HEK293T (cell line): ENCODE data around the gene NRIP1.
"Not testable (repeated sequence)": the region's sequence is repeated elsewhere in the genome, so short reads cannot be mapped to it uniquely, and the experiment has no call there.

Experiments used
- CTCF ChIA-PET: fragments of 350-600 bp; formaldehyde crosslinking; extraction: SDS; loops from one replicate; lab custom pipeline; 2021; ENCODE audit warnings: antibody characterized with exemption, inconsistent platforms; lab: Yijun Ruan, JAX
- POLR2A ChIA-PET: fragments of 350-600 bp; formaldehyde crosslinking; extraction: SDS; loops from one replicate; lab custom pipeline; 2020; ENCODE audit warnings: antibody characterized with exemption, inconsistent platforms; lab: Yijun Ruan, JAX
- DNase-seq: peaks from one replicate; pipeline ENCODE4 v3.0.0; 2012; ENCODE audit warnings: mixed read lengths; ENCODE audit errors: extremely low spot score
- ARNT ChIP-seq: fragments of 450-650 bp; IDR thresholded peaks from 2 replicates; pipeline ENCODE4 v1.6.1; 2017; ENCODE audit warnings: mild to moderate bottlenecking
- BHLHE40 ChIP-seq: fragments of 450-650 bp; IDR thresholded peaks from 2 replicates; pipeline ENCODE4 v1.6.1; 2016; ENCODE audit warnings: mild to moderate bottlenecking, moderate library complexity, borderline replicate concordance
- CTBP1 ChIP-seq: fragments of 450-650 bp; IDR thresholded peaks from 2 replicates; pipeline ENCODE4 v1.6.1; 2016; ENCODE audit warnings: borderline replicate concordance
- ELF4 ChIP-seq: fragments of 450-650 bp; IDR thresholded peaks from 2 replicates; pipeline ENCODE4 v1.6.1; 2017; ENCODE audit warnings: antibody characterized with exemption
- FOXA1 ChIP-seq: fragments of 450-650 bp; IDR thresholded peaks from 2 replicates; pipeline ENCODE4 v1.6.1; 2016; ENCODE audit warnings: mild to moderate bottlenecking
- FOXK2 ChIP-seq: fragments of 450-650 bp; IDR thresholded peaks from 2 replicates; pipeline ENCODE4 v1.6.1; 2016; ENCODE audit warnings: mild to moderate bottlenecking
- FOXM1 ChIP-seq: fragments of 450-650 bp; IDR thresholded peaks from 2 replicates; pipeline ENCODE4 v1.6.1; 2017; ENCODE audit warnings: mild to moderate bottlenecking, borderline replicate concordance
- HDGF ChIP-seq: fragments of 450-650 bp; IDR thresholded peaks from 2 replicates; pipeline ENCODE4 v1.6.1; 2017; ENCODE audit warnings: antibody characterized with exemption, borderline replicate concordance
- L3MBTL2 ChIP-seq: fragments of 450-650 bp; conservative IDR thresholded peaks from 2 replicates; pipeline ENCODE4 v1.6.1; 2016; ENCODE audit warnings: mild to moderate bottlenecking
- LEF1 ChIP-seq: fragments of 450-650 bp; IDR thresholded peaks from 2 replicates; pipeline ENCODE4 v1.6.1; 2017; ENCODE audit warnings: mild to moderate bottlenecking, borderline replicate concordance
- NFRKB ChIP-seq: fragments of 450-650 bp; IDR thresholded peaks from 2 replicates; pipeline ENCODE4 v1.6.1; 2016; ENCODE audit warnings: mild to moderate bottlenecking, moderate library complexity
- SP1 ChIP-seq: fragments of 450-650 bp; IDR thresholded peaks from 2 replicates; pipeline ENCODE4 v1.6.1; 2017
- SUZ12 ChIP-seq: fragments of 450-650 bp; IDR thresholded peaks from 2 replicates; pipeline ENCODE4 v1.6.1; 2016; ENCODE audit warnings: mild to moderate bottlenecking
- TARDBP ChIP-seq: fragments of 450-650 bp; IDR thresholded peaks from 2 replicates; pipeline ENCODE4 v1.6.1; 2016
- ZNF384 ChIP-seq: fragments of 450-650 bp; IDR thresholded peaks from 2 replicates; pipeline ENCODE4 v1.6.1; 2016
- TF ChIP-seq, protein P1 (sequence below): fragments of 450-650 bp; IDR thresholded peaks from 2 replicates; pipeline ENCODE4 v1.6.1; 2016

NRIP1 gene

DNA sequence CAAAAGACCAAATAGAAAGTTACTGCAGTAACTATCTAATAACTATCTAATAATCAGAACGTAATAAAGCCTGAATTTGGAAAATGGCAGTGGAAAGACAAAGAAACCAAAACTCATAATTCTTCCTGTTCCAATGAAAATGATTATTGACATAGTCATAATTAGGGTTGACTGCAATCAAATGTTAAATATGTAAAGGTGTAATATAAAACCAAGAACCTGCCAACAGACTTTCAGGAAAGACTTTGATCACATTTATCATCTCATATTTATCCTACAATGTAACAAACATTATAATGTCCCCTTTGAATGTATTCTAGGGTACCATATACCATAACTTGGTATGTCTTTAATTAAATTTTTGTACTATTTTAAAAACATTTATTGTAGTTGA is 26.9 kb downstream of the NRIP1 start:
- DNase-seq = no peak
- TF ChIP-seq BHLHE40 = no peak
- TF ChIP-seq ARNT = no peak
- no peak for TF ChIP-seq HDGF
- TF ChIP-seq LEF1 = no peak
- no peak for TF ChIP-seq FOXM1
- no peak for TF ChIP-seq ELF4
- no peak for TF ChIP-seq SP1
- no peak for TF ChIP-seq L3MBTL2
- TF ChIP-seq SUZ12 = no peak
- POLR2A ChIA-PET = no interaction called here
- CTCF ChIA-PET = interaction anchor here (0.6 kb wide), 1 partner anchor 185 kb away, joined by 3 read pairs; no protein-coding TSS in a partner anchor

DNA sequence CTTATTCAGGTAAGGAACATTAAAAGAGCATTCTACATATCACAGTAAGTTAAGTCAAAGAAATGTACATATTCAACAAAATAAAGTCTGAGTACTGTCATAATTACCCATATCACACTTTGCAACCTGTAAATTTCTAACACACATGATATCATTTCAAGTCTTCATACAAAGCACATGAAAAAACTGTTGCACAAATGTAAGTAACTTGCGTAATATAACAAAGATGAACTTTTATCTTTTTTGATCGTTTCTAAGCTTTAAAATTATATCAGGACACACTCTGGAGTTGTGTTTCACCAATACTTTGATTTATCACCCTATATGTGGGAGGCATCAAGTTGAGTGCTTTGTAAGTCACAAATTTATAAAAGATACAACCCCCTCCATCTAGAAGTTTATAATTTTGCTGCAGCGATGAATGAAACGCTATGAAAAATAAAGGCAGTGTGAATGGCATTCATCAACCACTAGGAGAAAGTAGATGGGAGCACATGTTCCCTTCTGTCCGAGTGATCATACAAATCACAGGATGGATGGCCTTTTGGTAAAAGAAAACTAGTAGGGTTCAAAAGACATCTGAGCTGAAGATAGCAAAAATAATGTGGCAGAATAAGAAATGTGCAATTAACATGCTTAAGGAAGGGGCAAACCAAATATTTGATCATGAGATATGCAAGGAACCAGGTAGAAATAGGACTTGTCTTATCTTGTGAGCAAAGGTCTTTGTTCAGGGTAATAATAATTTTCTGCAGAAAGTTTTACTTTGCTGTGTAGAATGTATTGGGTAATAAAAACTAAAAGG is 27.5 kb downstream of the NRIP1 start:
- TF ChIP-seq ARNT (no peak), FOXM1 (no peak), SP1 (no peak), SUZ12 (no peak), ZNF384 (no peak), FOXA1 (no peak), L3MBTL2 (no peak), NFRKB (no peak), HDGF (no peak), LEF1 (no peak), ELF4 (no peak)
- DNase-seq = no peak
- POLR2A ChIA-PET = no interaction called here
- CTCF ChIA-PET = interaction anchor here (0.6 kb wide), 1 partner anchor 186 kb away, joined by 3 read pairs; no protein-coding TSS in a partner anchor

DNA sequence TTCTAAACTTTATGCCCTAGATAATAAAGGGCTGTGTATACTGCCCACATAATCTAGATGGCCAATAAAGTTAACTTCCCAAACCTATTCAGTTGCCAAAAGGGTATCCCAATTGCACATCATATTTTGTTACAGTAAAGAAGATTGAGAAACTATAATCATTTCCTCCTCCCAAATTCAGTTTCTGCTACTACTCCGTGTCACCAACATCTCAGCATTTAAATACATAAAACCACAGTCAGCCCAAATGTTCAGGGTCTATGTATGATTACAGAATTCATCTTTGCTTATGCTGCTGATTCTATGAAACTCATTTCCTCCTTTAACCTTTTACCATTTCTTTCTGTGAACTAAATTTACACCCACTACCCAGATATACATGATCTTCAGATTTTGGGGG is 28.6 kb downstream of the NRIP1 start:
- CTCF ChIA-PET = no interaction called here
- DNase-seq = no peak

DNA sequence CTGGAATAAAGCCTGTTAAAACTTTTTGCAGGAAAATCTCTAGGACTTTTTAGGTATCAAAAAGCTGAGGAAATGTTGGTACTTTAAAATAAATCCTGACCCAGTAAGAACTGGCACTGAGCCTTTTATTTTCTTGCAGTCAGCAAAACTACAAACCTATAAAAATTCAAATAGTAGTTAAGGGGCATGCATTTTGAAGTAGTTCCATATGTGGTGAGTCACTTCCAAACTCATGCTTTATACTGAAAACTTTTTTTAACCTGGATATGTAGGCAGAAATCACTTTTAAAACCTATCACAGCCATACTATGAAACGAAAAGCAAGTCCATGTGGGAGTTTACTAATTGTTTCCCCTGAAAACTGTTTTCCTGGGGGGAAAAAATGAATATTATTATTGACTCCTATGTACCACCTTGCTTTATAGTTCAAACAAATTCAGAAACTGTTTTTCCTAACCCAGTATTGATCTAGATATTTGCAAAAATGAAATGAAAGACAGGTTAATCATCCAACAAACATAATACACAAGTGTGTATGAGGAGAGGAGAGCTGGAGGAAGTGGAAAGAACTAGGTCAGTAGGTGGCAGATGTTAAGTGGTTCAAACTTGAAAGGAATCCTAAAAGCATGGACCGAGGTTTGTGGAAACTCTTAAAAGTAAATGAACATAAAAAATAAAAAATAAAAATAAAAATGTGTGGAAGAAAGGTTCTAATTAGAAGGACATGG is 30.5 kb downstream of the NRIP1 start:
- POLR2A ChIA-PET = no interaction called here
- CTCF ChIA-PET = no interaction called here

More for the DNA sequence above, 28.6 kb downstream of the NRIP1 start:
- TF ChIP-seq, protein P1, sequence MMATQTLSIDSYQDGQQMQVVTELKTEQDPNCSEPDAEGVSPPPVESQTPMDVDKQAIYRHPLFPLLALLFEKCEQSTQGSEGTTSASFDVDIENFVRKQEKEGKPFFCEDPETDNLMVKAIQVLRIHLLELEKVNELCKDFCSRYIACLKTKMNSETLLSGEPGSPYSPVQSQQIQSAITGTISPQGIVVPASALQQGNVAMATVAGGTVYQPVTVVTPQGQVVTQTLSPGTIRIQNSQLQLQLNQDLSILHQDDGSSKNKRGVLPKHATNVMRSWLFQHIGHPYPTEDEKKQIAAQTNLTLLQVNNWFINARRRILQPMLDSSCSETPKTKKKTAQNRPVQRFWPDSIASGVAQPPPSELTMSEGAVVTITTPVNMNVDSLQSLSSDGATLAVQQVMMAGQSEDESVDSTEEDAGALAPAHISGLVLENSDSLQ = no peak
- no peak for TF ChIP-seq SUZ12
- TF ChIP-seq ELF4 = no peak
- TF ChIP-seq SP1 = no peak
- TF ChIP-seq FOXA1 = no peak
- no peak for TF ChIP-seq HDGF
- no peak for TF ChIP-seq LEF1
- POLR2A ChIA-PET = no interaction called here

DNA sequence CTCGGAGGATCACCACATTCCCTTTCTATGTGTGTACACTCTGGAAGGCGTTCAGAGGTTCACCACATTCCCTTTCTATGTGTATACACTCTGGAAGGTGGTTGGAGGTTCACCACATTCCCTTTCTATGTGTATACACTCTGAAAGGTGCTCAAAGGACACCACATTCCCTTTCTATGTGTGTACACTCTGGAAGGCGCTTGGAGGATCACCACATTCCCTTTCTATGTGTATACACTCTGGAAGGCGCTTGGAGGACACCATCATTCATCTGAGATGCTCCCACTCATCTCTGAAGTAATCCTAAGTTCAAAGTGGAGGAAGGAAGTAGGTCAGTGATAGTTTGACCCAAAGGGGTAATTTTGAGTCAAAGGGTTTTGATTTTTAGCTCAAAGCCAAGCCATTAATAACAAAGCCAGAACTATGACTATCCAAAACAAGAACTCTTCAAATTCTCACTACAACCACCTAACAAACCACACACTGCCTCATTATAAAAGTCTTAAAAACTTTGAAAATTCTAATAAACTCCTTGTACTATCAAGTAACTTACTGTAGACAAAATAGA is 32.9 kb downstream of the NRIP1 start:
- ChIA-PET POLR2A (no interaction called here), CTCF (no interaction called here)
- no peak for TF ChIP-seq SUZ12
- no peak for TF ChIP-seq BHLHE40
- no peak for TF ChIP-seq ELF4
- no peak for TF ChIP-seq FOXK2
- TF ChIP-seq L3MBTL2 = no peak
- no peak for TF ChIP-seq ZNF384
- TF ChIP-seq LEF1 = no peak
- TF ChIP-seq HDGF = no peak
- no peak for TF ChIP-seq NFRKB
- no peak for TF ChIP-seq FOXM1
- TF ChIP-seq TARDBP = no peak
- no peak for TF ChIP-seq SP1
- no peak for TF ChIP-seq ARNT
- TF ChIP-seq, protein P1 = no peak
- TF ChIP-seq CTBP1 = no peak
- no peak for TF ChIP-seq FOXA1
- DNase-seq = no peak

More for the DNA sequence above, 30.5 kb downstream of the NRIP1 start:
- no peak for TF ChIP-seq LEF1
- TF ChIP-seq L3MBTL2 = no peak
- no peak for TF ChIP-seq NFRKB
- no peak for TF ChIP-seq FOXM1
- no peak for TF ChIP-seq ELF4
- no peak for TF ChIP-seq TARDBP
- DNase-seq = no peak

DNA sequence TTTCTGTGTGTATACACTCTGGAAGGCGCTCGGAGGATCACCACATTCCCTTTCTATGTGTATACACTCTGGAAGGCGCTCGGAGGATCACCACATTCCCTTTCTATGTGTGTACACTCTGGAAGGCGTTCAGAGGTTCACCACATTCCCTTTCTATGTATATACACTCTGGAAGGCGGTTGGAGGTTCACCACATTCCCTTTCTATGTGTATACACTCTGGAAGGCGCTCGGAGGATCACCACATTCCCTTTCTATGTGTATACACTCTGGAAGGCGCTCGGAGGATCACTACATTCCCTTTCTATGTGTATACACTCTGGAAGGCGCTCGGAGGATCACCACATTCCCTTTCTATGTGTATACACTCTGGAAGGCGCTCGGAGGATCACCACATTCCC is 33.4 kb downstream of the NRIP1 start:
- POLR2A ChIA-PET, DNase-seq, CTCF ChIA-PET: not testable (repeated sequence)

DNA sequence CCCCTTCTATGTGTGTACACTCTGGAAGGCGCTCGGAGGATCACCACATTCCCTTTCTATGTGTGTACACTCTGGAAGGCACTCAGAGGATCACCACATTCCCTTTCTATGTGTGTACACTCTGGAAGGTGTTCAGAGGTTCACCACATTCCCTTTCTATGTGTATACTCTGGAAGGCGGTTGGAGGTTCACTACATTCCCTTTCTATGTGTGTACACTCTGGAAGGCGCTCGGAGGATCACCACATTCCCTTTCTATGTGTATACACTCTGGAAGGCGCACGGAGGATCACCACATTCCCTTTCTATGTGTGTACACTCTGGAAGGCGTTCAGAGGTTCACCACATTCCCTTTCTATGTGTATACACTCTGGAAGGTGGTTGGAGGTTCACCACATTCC is 33.9 kb downstream of the NRIP1 start:
- POLR2A ChIA-PET, DNase-seq, CTCF ChIA-PET: not testable (repeated sequence)
